ENCODE measurements around the gene RPGRIP1L.

RPGRIP1L gene

GRCh38 chr16:53740933-53741531 is 37.4 kb upstream of the RPGRIP1L start:
- Histone ChIP-seq H3K9ac (no peak overlapping the region), H3K4me3 (ENCODE audit: low read depth, low read length) (no peak overlapping the region), H3K4me2 (ENCODE audit: low read length) (no peak overlapping the region), H3K27me3 (ENCODE audit: control insufficient read depth, insufficient read depth, low read length) (no peaks in the 10 kb centered on the region), H2AFZ (no peak overlapping the region), H3K79me2 (peaks cover 42% of the 10 kb centered on the region), H3K9me3 (ENCODE audit: control insufficient read depth, low read length) (no peaks in the 10 kb centered on the region), H3K36me3 (ENCODE audit: control insufficient read depth, insufficient read depth, low read length) (no peaks in the 10 kb centered on the region), H3K4me1 (peaks cover 3% of the 10 kb centered on the region), H3K27ac (no peak overlapping the region)
- no peak for TF ChIP-seq CTCF (IDR thresholded peaks at IDR 0.05)

GRCh38 chr16:53740476-53740875 is 36.8 kb upstream of the RPGRIP1L start:
- Histone ChIP-seq H3K9ac (no peak overlapping the region), H2AFZ (no peak overlapping the region), H3K9me3 (ENCODE audit: control insufficient read depth, low read length) (no peaks in the 10 kb centered on the region), H3K27me3 (ENCODE audit: control insufficient read depth, insufficient read depth, low read length) (no peaks in the 10 kb centered on the region), H3K4me1 (peaks cover 3% of the 10 kb centered on the region), H3K36me3 (ENCODE audit: control insufficient read depth, insufficient read depth, low read length) (no peaks in the 10 kb centered on the region), H3K4me3 (ENCODE audit: low read depth, low read length) (no peak overlapping the region), H3K79me2 (peaks cover 36% of the 10 kb centered on the region), H3K4me2 (ENCODE audit: low read length) (no peak overlapping the region), H3K27ac (no peak overlapping the region)
- no peak for TF ChIP-seq CTCF (IDR thresholded peaks at IDR 0.05)

GRCh38 chr16:53737552-53737951 is 33.9 kb upstream of the RPGRIP1L start:
- Histone ChIP-seq H3K27ac (no peak overlapping the region), H3K4me2 (ENCODE audit: low read length) (no peak overlapping the region), H3K36me3 (ENCODE audit: control insufficient read depth, insufficient read depth, low read length) (no peaks in the 10 kb centered on the region), H3K9ac (no peak overlapping the region), H3K79me2 (peaks cover 38% of the 10 kb centered on the region), H3K9me3 (ENCODE audit: control insufficient read depth, low read length) (no peaks in the 10 kb centered on the region), H2AFZ (no peak overlapping the region), H3K4me3 (ENCODE audit: low read depth, low read length) (no peak overlapping the region), H3K4me1 (peaks cover 4% of the 10 kb centered on the region), H3K27me3 (ENCODE audit: control insufficient read depth, insufficient read depth, low read length) (no peaks in the 10 kb centered on the region)
- no peak for TF ChIP-seq CTCF (IDR thresholded peaks at IDR 0.05)

GRCh38 chr16:53736297-53736696 is 32.6 kb upstream of the RPGRIP1L start:
- no peak overlapping the region for H2AFZ ChIP-seq
- H3K27me3 ChIP-seq (ENCODE audit: control insufficient read depth, insufficient read depth, low read length) = no peaks in the 10 kb centered on the region
- H3K4me2 ChIP-seq (ENCODE audit: low read length) = no peak overlapping the region
- H3K36me3 ChIP-seq (ENCODE audit: control insufficient read depth, insufficient read depth, low read length) = no peaks in the 10 kb centered on the region
- no peak overlapping the region for H3K27ac ChIP-seq
- no peak overlapping the region for H3K9ac ChIP-seq
- H3K4me3 ChIP-seq (ENCODE audit: low read depth, low read length) = no peak overlapping the region
- H3K79me2 ChIP-seq = peaks cover 39% of the 10 kb centered on the region
- H3K4me1 ChIP-seq = peaks cover 4% of the 10 kb centered on the region
- no peaks in the 10 kb centered on the region for H3K9me3 ChIP-seq (ENCODE audit: control insufficient read depth, low read length)
- no peak for TF ChIP-seq CTCF (IDR thresholded peaks at IDR 0.05)

- Histone ChIP-seq H3K27ac (no peak overlapping the region), H2AFZ (no peak overlapping the region), H3K4me1 (peaks cover 4% of the 10 kb centered on the region), H3K79me2 (peaks cover 39% of the 10 kb centered on the region), H3K27me3 (ENCODE audit: control insufficient read depth, insufficient read depth, low read length) (no peaks in the 10 kb centered on the region), H3K9ac (no peak overlapping the region), H3K4me2 (ENCODE audit: low read length) (no peak overlapping the region), H3K4me3 (ENCODE audit: low read depth, low read length) (no peak overlapping the region), H3K9me3 (ENCODE audit: control insufficient read depth, low read length) (no peaks in the 10 kb centered on the region), H3K36me3 (ENCODE audit: control insufficient read depth, insufficient read depth, low read length) (no peaks in the 10 kb centered on the region)
- no peak for TF ChIP-seq CTCF (IDR thresholded peaks at IDR 0.05)
These were observed 31.2 kb upstream of the RPGRIP1L start for GRCh38 chr16:53734908-53735307.
